G401 (cell line): Measurements from ENCODE around the gene RIMBP2. TPM values are rescaled to one million over a fixed set of nuclear protein-coding genes. Genes with fewer than 3 reads are reported as not detected.

ENCODE experiments used
- DNase-seq: peaks from one replicate; pipeline ENCODE4 v3.0.0-alpha.2; 2015; ENCODE audit warnings: low spot score
- in situ Hi-C: cut with HindIII; loops from 2 replicates; pipeline ENCODE4 v1.10.0; 2016; ENCODE audit warnings: low sequenced_read_pairs, mixed read lengths
- total RNA-seq: library from RNA; depleted of rRNA; stranded (reverse); fragments of >200 nt; shearing (Covaris generic); gene quantifications from 2 replicates; pipeline ENCODE4 v1.2.3, GENCODE V29; 2014; rRNA removed

Gene RIMBP2
- total RNA-seq, 1 experiment from 2014 or later = 75.3 TPM

DNA sequence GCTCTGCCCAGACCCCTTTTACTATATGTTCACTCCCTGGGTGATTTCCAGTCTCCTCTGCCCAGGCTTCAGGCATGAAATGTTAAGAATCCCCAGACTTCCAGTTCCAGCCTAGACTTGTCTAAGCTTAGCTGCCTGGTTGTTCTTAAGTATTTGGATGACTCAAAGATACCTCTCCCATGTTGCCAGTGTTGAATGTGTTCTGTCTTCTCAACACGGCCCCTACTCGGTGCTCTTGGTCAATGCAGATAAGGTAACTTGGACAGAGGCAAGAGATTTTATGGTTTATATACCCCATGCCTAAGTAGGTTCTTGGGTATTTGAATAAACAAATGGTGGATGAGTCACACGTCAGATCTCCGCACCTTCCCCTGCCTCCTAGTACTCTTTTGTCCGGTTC lies 364.8 kb downstream of the RIMBP2 start:
- no peak for DNase-seq
- in situ Hi-C loops = no loop called here

DNA sequence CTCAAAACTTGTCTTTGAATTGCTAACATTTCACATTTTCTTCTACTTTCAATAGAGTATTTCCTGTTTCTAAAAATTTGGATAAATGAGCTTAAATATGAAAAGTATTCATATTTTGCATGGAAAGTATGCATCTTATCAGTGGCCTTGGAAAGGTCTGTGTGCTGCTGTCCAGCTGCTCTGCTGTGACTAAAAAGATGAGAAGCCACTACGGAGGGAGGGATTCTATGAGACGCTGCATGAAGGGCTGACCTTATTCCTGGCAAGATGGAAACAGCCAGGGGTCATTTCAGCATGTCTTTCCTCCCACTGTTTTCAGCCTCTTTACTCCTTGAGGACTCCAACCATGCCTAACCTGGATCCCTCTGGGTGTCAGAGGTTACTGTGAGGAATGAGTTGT lies 365.4 kb downstream of the RIMBP2 start:
- in situ Hi-C loops = no loop called here
- DNase-seq = no peak

- no peak for DNase-seq
- in situ Hi-C loops = no loop called here
Observed at GRCh38 chr12:130347588-130347987, 368.5 kb downstream of the RIMBP2 start.

Other genes starting within 250 kb of the RIMBP2 start
- 29.1 and 48.7 TPM in 2 replicates for gene STX2, start 123.0 kb upstream of the RIMBP2 start, total RNA-seq
- 1,063 and 1,122 TPM in 2 replicates for gene RAN, start 155.8 kb upstream of the RIMBP2 start, total RNA-seq
- 0.51 TPM in 1 of 2 replicates, not detected in the other for gene ADGRD1, start 237.6 kb upstream of the RIMBP2 start, total RNA-seq